HCEC 1CT (cell line): ENCODE measurements around the gene AK9.
"Not testable (repeated sequence)": the region's sequence is repeated elsewhere in the genome, so short reads cannot be mapped to it uniquely, and the experiment has no call there.

ENCODE experiments used
- DNase-seq: peaks from one replicate; pipeline ENCODE4 v3.0.0-alpha.2; 2017

Gene AK9

DNA sequence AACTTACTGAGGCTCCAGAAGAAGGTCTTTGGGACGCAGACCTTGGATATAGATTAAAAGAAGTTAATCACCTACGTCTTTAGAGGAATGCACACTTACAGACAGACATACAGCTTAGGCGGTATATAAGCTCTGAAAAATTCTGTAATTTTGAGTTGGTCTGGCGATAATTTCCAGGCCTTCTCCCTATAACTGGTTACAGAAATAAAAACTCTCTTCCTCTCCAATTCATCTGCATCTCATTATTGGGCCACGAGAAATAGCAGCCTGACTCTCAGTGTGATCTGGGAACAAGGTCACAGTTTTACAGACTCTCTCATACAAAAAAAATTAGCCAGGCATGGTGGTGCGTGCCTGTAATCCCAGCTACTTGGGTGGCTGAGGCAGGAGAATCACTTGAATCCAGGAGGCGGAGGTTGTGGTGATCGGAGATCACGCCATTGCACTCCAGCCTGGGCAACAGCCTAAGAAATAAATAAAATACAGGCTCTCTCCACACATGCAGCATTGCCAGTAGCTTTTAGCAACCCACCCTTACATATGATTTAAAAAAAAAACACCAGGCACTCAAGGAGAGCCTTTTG is 212.7 kb downstream of the AK9 start:
- no peak for DNase-seq

DNA sequence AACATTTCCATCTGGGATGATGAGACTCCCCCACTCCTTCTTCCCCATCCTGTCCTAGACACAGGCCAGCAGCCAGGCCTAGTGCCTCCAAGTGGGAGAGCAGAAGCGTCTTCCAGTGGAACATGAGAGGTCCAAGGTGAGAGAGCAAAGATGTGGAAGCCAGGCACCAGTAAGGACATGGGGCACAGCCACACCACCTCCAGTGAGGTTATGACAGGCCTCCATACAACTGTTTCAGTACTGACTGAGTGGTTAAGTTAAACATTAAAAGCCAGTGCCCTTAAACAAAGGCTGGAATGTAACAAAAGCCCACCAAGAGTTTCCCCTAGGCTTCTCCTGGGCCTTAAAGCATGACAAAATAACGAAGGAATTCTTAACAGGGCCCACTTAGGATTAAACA is 213.3 kb downstream of the AK9 start:
- no peak for DNase-seq

DNA sequence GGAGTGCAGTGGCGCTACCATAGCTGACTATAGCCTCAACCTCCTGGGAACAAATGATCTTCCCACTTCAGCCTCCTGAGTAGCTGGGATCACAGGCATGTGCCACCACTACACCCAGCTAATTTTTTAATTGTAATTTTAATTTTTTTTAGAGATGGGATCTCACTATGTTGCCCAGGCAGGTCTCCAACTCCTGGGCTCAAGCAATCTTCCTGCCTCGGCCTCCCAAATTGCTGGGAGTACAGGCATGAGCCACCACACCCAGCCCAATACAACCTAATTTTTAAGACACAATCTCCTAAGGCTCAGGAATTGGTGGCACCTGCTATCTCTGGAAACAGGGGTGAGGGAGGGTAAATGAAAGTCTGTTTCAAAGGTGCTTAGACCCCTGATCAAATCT is 213.8 kb downstream of the AK9 start:
- DNase-seq, result no peak

DNA sequence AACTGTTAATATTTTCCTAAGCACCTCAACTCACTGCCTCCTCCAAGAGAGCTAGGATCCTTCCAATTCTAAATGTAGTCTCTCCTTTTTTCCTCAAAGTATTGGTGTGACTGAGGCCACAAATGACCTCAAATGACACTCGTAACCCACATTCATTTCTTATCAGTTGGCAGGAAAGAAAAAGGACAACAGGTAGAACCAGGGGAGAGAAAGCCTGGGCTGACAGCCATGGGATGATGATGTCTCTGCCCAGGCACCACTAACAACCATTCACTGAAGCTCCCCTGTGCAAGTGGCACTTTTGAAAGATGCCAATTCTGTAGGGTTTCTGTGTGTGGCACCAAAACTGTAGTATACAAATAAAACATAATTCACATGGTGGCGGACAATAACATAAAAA is 215.4 kb downstream of the AK9 start:
- no peak for DNase-seq

DNA sequence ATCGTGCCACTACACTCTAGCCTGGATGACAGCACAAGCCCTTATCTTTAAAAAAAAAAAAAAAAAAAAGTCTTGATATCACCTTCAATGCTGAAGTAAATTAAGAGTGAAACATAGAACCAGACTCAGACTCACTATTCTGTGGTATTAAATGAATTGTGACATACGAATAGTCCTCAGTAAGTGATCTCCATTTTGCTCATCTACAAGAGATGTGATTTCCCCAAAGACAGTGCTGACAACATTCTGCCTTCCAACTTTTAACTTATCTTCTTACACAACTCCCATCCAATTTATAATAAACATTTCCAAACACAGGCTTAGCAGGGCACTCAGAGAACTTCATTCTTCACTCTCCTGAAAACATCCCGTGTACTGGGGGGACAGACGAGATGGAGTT is 216.0 kb downstream of the AK9 start:
- no peak for DNase-seq

DNA sequence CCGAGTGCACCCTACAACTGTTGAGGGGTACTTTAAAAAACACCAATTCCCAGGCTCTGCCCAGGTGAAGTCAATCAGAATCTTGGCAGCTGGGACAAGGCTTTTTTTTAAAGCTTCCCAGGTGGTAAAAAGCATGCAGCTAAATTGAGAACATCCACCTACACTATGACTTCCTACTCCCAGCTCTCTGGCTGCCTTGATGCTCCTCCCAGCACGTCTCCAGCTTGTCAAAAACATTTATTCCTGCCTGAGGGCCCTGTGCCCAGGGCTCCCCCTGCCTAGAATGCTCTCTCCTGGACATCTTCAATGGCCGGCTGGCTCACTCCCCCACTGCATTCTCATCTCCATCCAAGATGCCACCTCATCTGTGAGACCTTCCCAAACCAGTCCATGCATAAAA is 217.9 kb downstream of the AK9 start:
- no peak for DNase-seq

DNA sequence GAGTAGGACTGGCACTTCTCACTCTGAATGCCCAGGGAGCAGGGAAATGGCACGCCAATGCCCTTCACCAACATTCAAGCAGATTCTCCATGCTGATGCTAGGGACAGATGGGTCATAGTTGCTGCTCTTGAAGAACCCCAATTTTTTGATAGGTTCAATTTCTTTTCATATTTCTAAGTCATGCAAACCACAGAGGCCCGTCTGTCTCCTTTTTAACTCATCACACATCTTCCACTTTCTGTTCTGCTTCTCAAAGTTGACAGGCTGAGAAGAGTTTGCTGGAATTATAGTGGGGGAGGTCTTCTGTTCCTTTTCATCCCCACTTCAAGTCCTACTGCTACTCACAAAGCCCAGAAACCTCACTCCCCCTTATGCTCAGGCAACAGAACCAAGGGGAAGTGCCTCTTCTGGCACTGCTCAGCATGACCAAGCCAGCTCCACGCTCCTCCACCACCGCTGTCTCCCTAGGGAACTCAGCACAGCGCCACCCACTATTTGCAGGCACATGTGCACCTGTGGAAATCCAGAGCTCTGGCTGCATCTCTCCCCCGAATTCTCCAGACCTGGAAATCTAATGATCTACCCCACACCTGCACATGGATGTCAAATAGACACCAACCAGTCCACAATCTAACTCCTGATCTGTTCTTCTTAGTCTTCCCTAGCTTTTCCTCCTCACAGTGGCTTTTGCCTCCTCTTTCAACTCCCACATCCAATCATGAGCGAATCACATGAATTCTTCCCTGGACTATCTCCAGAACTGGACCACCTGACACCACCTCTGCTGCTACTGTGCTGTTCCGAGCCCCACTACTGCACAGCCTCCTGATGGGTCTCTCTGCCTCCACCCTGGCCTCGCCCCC is 218.6 kb downstream of the AK9 start:
- DNase-seq, result no peak

DNA sequence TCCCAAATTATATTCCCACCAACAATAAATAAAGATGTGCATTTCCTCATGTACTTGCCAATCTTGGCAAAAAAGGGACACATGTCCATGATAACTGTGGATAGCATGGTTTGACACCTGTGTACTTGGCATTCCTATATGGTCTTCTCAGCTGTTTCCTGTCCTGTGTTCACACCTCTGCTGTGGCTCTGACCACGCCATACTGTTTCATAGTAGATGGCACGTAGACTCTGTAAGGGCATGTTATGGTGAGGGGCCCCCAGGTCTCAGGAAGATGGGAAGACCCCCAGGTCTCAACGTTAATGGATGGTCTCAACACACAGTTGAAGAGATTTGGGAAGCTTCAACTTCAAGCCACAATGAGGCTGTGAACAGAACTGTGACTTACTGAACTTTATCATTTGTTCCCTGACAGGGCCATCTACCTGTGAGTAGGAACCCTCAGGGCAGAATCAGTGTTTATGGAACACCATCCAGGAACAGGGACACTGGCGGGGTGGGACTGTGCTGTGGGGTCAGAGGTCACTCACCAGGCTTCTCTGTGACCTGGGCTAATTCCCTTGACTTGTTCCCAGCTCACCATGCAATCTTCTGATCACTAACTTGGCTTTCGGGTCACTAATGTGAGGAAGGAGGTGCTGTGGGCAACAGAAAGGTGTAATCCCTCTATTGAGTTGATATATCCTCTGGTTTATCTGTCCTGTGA is 219.7 kb downstream of the AK9 start:
- no peak for DNase-seq

DNA sequence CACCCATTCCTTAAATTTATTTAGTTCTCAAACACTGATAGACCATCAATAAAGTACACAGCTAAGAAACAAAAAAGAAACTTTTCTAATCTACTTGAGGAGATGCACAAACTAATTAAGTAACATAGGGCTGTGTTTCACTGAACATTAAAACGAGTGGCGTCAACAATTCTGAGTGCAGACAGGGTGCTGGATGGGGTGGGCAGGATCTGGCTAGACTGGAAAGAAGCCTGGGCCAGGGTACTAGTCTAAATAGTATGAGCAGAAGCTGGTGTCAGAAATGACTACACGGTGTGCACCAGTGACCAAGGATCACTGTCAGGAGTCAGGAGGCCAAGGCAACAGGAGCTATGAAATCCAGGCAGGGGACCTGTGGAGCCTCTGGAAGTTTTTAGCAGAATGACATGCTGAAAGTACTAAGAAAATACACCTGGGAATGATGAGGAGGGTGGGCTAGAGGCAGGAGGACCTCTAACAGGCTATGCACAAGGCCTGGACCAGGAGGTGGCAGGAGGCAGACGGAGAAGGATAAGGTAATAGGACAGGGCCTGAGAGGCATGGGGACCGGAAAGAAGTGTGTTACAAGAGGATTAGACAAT is 221.3 kb downstream of the AK9 start:
- DNase-seq, result no peak

DNA sequence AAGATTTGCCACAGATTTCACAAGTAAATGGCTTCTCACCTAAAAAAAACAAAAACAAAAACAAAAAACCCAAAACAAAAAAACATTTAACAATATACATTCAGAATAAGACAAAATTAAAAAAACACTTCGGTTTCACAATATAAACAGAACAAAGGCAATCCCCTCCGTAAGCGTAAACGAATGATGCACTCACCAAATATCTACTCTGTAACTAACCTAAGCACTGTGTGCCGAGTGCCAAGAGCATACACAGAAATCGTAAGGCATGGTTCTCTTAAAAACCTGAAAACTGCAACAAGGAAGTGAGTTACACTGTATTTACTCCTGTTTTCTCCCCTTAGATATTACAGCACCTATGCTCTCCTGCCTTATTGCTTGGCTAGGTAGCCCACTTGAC is 223.3 kb downstream of the AK9 start:
- DNase-seq, result no peak

DNA sequence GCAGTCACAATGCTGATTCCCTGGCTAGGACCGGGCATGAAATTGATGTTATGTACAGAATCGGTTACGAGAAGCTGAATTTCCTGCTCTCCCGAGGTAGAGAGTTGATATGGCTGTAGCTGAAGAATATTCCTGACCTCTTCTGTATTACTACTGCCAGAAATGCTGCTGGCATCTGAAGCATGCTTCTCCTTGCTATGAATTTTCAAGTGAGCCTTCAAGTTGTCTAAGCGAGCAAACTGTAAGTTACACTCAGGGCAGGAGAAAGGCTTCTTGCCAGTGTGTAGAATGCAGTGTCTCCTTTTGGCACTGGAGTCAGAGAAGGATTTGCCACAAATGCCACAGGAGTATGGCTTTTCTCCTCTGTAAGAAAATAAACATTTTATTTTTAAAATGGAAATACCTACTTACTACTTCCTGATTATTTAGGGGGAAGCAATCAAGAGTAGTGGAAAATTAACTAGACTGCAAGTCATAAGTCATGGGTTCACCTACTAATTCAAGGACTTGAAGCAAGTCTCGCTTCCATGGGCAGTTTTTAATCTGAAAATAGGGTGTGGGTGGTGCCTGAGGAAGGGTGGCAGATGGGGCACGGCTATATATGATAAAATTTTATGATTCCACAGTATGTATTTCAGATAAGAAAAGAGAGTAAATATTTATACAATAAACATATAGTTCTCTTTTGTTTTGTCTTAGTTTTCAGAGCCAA is 224.6 kb downstream of the AK9 start:
- no peak for DNase-seq

DNA sequence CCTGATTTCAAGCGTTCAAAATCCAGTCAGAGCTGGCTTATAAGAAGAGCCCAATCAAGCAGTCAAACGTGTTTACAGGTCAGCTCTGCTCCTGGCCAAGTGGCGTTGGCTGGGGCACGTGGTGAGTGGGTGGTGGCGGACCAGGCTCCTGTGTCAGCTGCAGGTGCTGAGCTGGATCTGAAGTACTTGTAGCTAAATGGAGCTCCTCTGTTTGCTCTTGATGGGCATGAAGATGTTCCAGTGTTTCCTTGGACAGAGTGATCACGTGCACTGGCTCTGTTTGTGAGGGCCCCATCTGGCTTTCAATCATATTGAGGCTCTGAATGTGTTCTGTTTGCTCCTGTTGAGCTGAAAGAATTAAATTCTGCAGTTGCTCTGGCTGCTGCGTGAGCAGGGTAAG is 225.2 kb downstream of the AK9 start:
- DNase-seq, result no peak

DNA sequence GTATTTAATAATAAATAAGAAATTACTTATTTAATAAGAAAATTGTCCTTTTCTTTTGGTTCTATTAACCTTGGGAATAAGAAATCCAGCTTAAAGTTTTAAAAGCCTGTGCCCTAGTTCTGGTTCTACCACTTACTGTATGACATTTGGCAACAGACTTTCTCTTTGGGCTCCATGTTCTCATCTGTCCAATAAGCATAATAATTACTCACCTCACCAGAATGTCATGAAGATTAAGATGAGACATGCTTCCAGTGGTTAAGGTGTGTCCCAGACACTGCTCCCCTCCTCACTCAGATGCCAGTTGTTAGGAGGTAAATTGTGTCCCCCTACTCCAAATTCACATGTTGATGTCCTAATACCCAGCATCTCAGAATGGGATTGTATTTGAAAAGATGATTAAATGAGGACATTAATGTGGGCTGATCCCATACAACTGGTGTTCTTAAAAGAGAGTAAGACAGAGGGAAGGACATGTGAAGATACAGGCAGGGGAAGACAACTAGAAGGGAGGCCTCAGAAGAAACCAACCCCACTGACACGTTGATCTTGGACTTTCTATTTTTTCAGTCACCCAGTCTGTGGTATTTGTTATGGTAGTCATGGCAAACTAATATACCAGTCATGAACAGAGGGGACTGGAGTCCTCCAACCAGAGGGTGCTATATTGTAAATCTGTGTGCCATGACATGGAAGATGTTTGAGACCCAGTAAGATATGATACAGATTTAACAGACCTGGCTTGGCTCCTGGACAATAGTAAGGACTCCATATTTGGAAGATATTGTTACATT is 229.1 kb downstream of the AK9 start:
- no peak for DNase-seq

DNA sequence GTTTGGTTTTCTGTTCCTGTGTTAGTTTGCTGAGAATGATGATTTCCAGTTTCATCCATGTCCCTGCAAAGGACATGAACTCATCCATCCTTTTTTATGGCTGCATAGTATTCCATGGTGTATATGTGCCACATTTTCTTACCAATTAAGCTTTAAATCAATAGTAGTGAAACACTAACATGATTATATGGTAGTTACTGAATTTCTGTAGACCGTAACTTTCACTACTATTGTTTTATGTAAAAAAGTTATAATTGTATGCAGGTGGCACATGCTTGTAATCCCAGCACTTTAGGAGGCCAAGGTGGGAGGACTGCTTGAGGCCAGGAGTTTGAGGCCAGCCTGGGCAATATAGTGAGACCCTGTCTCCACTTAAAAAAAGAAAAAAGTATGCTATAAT is 229.8 kb downstream of the AK9 start:
- DNase-seq, result not testable (repeated sequence)

DNA sequence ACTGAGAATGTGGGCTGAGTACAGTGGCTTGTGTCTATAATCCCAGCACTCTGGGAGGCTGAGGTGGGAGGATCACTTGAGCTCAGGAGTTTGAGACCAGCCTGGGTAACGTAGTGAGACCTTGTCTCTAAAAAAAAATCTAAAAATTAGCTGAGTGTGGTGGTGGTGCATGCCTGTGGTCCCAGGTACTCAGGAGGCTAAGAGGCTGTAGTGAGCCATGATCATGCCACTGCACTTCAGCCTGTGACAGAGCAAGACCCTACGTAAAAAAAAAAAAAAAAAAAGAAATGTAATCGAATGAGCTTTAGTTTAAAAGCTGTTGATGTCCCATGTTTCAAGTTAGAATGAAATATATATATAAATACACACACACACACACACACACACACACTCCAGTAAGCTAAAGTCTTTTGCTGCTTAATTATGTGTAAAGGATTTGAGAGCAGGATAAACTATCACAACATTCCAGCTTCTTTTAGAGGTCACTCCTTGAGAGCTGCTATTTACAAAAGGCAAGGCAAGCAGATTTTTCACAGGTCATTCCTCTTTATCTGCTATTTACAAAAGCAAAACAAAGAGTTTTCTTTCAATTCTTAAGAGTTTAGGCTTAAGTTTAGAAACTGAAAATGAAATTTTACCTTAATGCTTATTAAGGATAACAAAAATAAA is 230.7 kb downstream of the AK9 start:
- DNase-seq, result no peak

DNA sequence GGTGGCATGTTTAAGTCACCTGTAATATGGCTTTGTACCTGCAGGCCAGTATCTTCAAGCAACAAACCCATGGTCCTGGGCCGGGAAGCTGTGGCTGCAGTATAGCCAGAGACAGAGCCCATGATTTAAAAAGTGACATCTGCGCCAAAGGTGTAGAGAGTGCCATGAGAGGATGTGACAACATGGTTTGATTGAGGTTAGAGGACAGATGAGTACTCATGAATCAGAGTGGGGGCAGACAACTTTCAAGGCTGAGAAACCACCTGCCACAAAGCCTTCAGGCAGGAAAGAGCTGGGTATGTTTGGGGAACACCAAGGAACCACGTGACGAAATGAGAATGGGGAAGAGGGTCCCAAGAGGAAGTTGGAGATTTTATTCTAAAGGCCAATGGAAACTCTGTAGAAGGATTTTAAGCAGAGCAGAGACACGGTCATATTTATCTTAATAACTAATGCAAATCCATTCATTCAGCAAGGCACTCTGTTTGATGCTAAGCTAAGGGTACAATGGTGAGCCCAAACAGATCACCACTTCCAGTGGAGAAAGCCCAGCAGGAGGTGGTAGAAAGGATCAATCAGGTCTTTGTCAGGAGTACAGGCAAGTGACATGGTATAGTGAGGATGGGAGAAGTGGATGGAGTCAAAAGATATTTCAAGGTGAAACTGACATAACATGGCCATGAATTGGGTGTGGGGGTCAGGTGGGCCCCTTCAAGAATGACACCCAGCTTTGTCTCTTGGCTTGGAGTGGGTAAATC is 232.0 kb downstream of the AK9 start:
- no peak for DNase-seq

DNA sequence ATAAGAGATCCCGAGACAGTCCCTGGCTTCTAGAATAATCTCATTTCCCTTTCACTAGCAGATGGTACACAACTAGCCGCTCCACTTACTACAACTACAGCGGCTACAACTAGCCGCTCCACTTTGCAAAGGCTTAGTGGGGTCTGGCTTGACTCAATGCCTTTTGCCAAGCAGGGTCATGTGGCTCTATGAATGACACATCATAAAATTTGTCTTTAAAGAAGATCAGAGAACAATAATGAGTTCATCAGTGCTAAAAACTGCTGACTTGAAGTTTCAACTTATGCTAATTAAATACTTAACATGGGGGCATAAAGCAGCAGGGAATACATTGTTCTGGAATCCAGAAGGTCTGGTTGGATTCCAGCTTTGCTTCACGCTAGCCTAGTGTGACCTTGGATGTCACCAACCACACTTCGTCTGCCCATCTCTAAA is 233.4 kb downstream of the AK9 start:
- no peak for DNase-seq

DNA sequence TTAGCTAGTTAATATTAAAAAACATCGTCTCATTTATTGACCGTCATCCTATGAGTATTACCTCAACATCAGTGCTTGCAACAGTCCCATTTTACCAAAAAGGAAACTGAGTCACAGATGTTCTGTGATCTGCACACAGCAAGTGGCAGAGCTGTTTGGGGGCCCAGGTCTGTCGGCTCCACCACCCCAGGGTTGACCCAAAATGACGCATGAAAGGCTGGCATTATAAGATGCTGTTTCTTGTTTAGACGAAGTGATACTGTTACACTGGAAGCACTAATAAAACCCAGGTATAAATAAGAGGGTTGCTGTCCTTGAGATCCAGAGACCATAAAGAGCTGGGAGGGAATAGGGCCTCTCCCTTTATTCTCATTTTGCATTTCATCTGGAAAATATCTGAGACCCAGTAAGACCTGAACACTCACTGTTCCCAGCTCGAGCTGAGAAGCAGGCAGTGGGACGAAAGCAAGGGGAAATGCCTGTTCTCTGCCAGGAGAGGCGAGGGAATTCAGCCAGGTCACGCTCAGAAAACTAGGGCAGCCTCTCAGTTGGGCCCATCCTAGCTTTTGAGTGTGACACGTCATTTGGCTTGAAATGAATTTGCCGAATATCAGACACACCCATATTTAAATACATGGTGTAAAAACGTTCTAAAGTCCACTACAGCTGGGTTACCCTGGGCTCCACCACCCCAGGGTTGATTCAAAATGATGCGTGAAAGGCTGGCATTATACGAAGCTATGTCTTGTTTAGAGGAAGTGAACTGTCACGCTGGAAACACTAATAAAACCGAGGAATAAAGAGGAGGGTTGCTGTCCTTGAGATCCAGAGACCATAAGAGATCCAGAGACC is 234.1 kb downstream of the AK9 start:
- peak; percentile 19 for DNase-seq

DNA sequence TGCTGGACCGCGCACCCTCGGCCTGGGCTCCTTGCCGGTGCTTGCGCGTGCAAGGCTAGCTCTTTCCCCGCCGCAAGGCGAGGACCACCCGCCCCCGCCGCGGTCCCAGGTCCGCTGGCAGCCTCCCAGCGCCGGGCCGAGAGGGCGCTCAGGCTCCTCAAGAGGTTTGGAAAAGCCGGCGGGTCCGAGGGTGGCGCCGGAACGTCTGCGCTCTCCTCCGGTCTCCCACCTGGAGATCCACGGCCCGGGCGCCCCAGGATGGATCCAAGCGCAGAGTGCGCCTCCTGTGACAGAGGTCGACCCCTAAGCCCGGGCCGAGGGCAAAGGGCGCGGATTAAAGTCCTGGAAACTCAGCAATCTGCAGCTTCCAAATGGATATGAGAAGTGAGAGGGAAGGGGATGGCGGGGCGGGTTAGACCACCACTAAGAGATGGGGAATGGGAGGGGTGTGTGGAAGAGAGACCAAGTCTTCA is 234.9 kb downstream of the AK9 start:
- DNase-seq, result no peak
